ENCODE measurements around the gene OR1A2.
"Not testable (repeated sequence)": the region's sequence is repeated elsewhere in the genome, so short reads cannot be mapped to it uniquely, and the experiment has no call there.

The OR1A2 gene

GRCh38 chr17:3197219-3197618 lies at the start of gene OR1A2:
OR1A2 (plus strand) TSS chr17:3197519; CDS start chr17:3197519, 0 bp downstream.
- FAIRE-seq (no peak), DNase-seq (ENCODE audit: insufficient read length, low spot score) (no peak)

GRCh38 chr17:3157218-3157617 lies 40.1 kb upstream of the OR1A2 start:
- DNase-seq (ENCODE audit: insufficient read length, low spot score) (no peak), FAIRE-seq (no peak)

GRCh38 chr17:3167574-3167973 lies 29.7 kb upstream of the OR1A2 start:
- DNase-seq (ENCODE audit: insufficient read length, low spot score) (peak; percentile 5), FAIRE-seq (no peak)

- DNase-seq (ENCODE audit: insufficient read length, low spot score), result no peak
- FAIRE-seq, result no peak
Measured at GRCh38 chr17:3189961-3190360, 7.4 kb upstream of the OR1A2 start.

- no peak for FAIRE-seq
- DNase-seq (ENCODE audit: insufficient read length, low spot score), result no peak
Measured at GRCh38 chr17:3207367-3207766, 10.0 kb downstream of the OR1A2 start, which contains the start of gene OR1A1. OR1A1 (plus strand) TSS chr17:3207667; CDS start chr17:3215621, 7,954 bp downstream.

GRCh38 chr17:3208484-3208883 lies 11.2 kb downstream of the OR1A2 start:
- DNase-seq (ENCODE audit: insufficient read length, low spot score), result no peak
- no peak for FAIRE-seq

- DNase-seq (ENCODE audit: insufficient read length, low spot score), result no peak
- no peak for FAIRE-seq
Measured at GRCh38 chr17:3213001-3213400, 15.7 kb downstream of the OR1A2 start.

GRCh38 chr17:3213587-3213986 lies 16.3 kb downstream of the OR1A2 start:
- FAIRE-seq (no peak), DNase-seq (ENCODE audit: insufficient read length, low spot score) (no peak)

GRCh38 chr17:3219978-3220377 lies 22.7 kb downstream of the OR1A2 start:
- FAIRE-seq; DNase-seq (ENCODE audit: insufficient read length, low spot score): not testable (repeated sequence)

- FAIRE-seq (no peak), DNase-seq (ENCODE audit: insufficient read length, low spot score) (no peak)
Measured at GRCh38 chr17:3221850-3222249, 24.5 kb downstream of the OR1A2 start.

- FAIRE-seq (no peak), DNase-seq (ENCODE audit: insufficient read length, low spot score) (no peak)
Measured at GRCh38 chr17:3222505-3222904, 25.2 kb downstream of the OR1A2 start.

- FAIRE-seq, result peak; percentile 88
- DNase-seq (ENCODE audit: insufficient read length, low spot score), result not testable (repeated sequence)
Measured at GRCh38 chr17:3224721-3225352, 27.5 kb downstream of the OR1A2 start.

GRCh38 chr17:3232300-3232699 lies 35.0 kb downstream of the OR1A2 start:
- not testable (repeated sequence) for FAIRE-seq; DNase-seq (ENCODE audit: insufficient read length, low spot score)

GRCh38 chr17:3238685-3239084 lies 41.4 kb downstream of the OR1A2 start:
- DNase-seq (ENCODE audit: insufficient read length, low spot score); FAIRE-seq: not testable (repeated sequence)

GRCh38 chr17:3241044-3241443 lies 43.7 kb downstream of the OR1A2 start:
- not testable (repeated sequence) for FAIRE-seq; DNase-seq (ENCODE audit: insufficient read length, low spot score)

- DNase-seq (ENCODE audit: insufficient read length, low spot score); FAIRE-seq: not testable (repeated sequence)
Measured at GRCh38 chr17:3244841-3245240, 47.5 kb downstream of the OR1A2 start.
